ENCODE data around the gene PI4KA. TPM values are rescaled to one million over a fixed set of nuclear protein-coding genes. Genes with fewer than 3 reads are reported as not detected.

Gene PI4KA
- total RNA-seq, 6 experiments from 2014 or later, result 51.0 to 61.3 (median 57.2) TPM

- TF ChIP-seq CTCF (IDR thresholded peaks at IDR 0.05), result no peak
- Mint-ChIP-seq H3K27ac (no peak overlapping the region), H3K27me3 (ENCODE audit: insufficient read depth) (peaks cover 3% of the 10 kb centered on the region), H3K9me3 (no peaks in the 10 kb centered on the region), H3K4me1 (ENCODE audit: low read depth) (peaks cover 15% of the 10 kb centered on the region), H3K4me3 (no peak overlapping the region), H3K36me3 (ENCODE audit: low read depth) (peaks cover 16% of the 10 kb centered on the region; the same call in 1 of the 2 replicates)
- no peak for DNase-seq
Observed at GRCh38 chr22:20763630-20764470, 94.8 kb downstream of the PI4KA start.

GRCh38 chr22:20762233-20762796 is 96.3 kb downstream of the PI4KA start:
- peaks cover 20% of the 10 kb centered on the region; the same call in 1 of the 2 replicates for H3K36me3 Mint-ChIP-seq (ENCODE audit: low read depth)
- peaks cover 15% of the 10 kb centered on the region for H3K4me1 Mint-ChIP-seq (ENCODE audit: low read depth)
- H3K27me3 Mint-ChIP-seq (ENCODE audit: insufficient read depth), result peaks cover 3% of the 10 kb centered on the region
- no peak overlapping the region for H3K4me3 Mint-ChIP-seq
- DNase-seq, result no peak
- no peak for TF ChIP-seq CTCF (IDR thresholded peaks at IDR 0.05)
- H3K9me3 Mint-ChIP-seq, result no peaks in the 10 kb centered on the region
- no peak overlapping the region for H3K27ac Mint-ChIP-seq

DNA sequence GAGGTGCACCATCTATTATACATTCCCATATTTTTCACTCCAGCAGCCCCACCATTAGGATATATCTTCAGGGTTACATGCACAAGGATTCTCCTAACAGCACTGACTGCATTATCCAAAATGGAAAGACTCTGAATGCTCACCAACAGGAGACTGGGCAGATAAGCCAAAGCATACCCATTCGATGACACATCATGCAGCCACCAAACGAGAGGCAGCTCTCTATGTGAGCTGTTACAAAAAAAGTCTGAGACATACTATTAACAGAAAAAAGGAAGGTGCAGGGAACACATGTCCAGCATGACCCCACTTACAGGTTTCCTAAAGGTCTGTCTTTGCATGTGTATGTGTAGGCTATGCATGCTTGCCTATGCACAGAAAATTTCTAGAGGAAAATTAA is 97.1 kb downstream of the PI4KA start:
- DNase-seq, result peak; percentile 57
- peaks cover 15% of the 10 kb centered on the region for H3K4me1 Mint-ChIP-seq (ENCODE audit: low read depth)
- H3K27me3 Mint-ChIP-seq (ENCODE audit: insufficient read depth), result peaks cover 3% of the 10 kb centered on the region
- no peaks in the 10 kb centered on the region for H3K9me3 Mint-ChIP-seq
- H3K4me3 Mint-ChIP-seq, result no peak overlapping the region
- no peak for TF ChIP-seq CTCF (IDR thresholded peaks at IDR 0.05)
- H3K27ac Mint-ChIP-seq, result no peak overlapping the region
- peaks cover 25% of the 10 kb centered on the region for H3K36me3 Mint-ChIP-seq (ENCODE audit: low read depth)

DNA sequence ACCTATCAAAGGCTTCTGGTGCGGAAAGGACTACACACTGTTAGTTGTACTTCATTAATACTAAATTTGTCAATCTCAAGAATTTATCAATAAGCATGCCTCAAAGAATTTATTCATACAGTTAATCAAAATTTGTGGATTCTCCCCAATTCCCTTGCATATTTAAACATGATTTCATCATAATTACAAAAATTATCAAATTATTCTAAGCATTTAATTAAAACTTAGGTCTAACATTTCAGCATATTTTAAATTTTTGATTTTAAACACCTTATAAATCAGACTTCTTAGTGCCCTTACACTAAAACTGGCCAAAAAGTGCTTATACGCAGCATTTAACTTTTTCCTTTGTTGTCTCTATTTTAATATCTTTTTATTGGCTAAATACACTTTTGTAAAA is 98.5 kb downstream of the PI4KA start:
- peaks cover 24% of the 10 kb centered on the region for H3K36me3 Mint-ChIP-seq (ENCODE audit: low read depth)
- peaks cover 2% of the 10 kb centered on the region for H3K27me3 Mint-ChIP-seq (ENCODE audit: insufficient read depth)
- H3K9me3 Mint-ChIP-seq, result no peaks in the 10 kb centered on the region
- no peak for DNase-seq
- TF ChIP-seq CTCF (IDR thresholded peaks at IDR 0.05), result no peak
- peaks cover 15% of the 10 kb centered on the region for H3K4me1 Mint-ChIP-seq (ENCODE audit: low read depth)
- H3K4me3 Mint-ChIP-seq, result no peak overlapping the region
- no peak overlapping the region for H3K27ac Mint-ChIP-seq

GRCh38 chr22:20758688-20759087 is 99.9 kb downstream of the PI4KA start:
- H3K9me3 Mint-ChIP-seq, result no peaks in the 10 kb centered on the region
- no peak for DNase-seq
- H3K4me1 Mint-ChIP-seq (ENCODE audit: low read depth), result peaks cover 15% of the 10 kb centered on the region
- H3K4me3 Mint-ChIP-seq, result no peak overlapping the region
- H3K27me3 Mint-ChIP-seq (ENCODE audit: insufficient read depth), result no peaks in the 10 kb centered on the region; the same call in 1 of the 2 replicates
- no peak overlapping the region for H3K27ac Mint-ChIP-seq
- no peak for TF ChIP-seq CTCF (IDR thresholded peaks at IDR 0.05)
- peaks cover 12% of the 10 kb centered on the region; the same call in 1 of the 2 replicates for H3K36me3 Mint-ChIP-seq (ENCODE audit: low read depth)

Data from HFFc6 (cell line).